Omental fat pad (tissue), 4 donors: ENCODE results near the gene NAXE. TPM values are rescaled to one million over a fixed set of nuclear protein-coding genes. Genes with fewer than 3 reads are reported as not detected.
"Not testable (repeated sequence)": the region's sequence is repeated elsewhere in the genome, so short reads cannot be mapped to it uniquely, and the experiment has no call there.

Source experiments
- ATAC-seq: fragments of 150-250 bp; one replicate; pipeline ENCODE4 v1.9.1; 2016; ENCODE audit warnings: mild to moderate bottlenecking, moderate library complexity; ENCODE audit not compliant: low FRiP score
- DNase-seq: peaks from one replicate; pipeline ENCODE4 v3.0.0-alpha.2; 2019; ENCODE audit warnings: low spot score
- total RNA-seq, 4 donors: library from RNA; depleted of rRNA; stranded (reverse); fragments of >200 nt; gene quantifications; one replicate each; pipeline ENCODE4 v1.1.0, GENCODE V29; 2016
- TF ChIP-seq, protein P1 (sequence below), 3 donors: fragments of 450-650 bp; IDR thresholded peaks; one replicate each; pipeline ENCODE4 v1.5.1; 2016 to 2017; ENCODE audit warnings: antibody characterized with exemption in 3 of 3, mild to moderate bottlenecking in 3 of 3, moderate library complexity in 2 of 3

The NAXE gene
- total RNA-seq, 4 donors from 2014 or later, result 49.4 to 71.5 (median 58.9) TPM

DNA sequence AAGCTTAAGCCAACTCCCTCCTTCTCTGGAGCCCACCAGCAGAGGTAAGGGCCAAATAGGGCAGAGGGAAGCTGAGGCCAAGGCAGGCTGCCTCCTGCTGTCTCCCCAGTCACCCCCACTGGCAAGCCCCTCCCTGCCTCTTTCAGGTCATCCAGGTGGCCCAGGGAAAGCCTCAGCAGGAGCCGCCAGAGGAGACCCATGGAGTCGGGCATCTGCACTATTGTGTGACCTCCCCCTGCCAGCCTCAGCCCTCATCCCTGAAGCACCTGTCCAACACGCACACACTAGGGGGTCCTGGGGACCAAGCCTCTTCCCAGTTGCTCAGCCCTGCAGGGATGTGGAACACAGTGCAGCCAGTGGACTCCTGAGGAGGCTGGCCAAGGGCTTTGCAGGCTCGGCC lies 5.3 kb upstream of the NAXE start:
- DNase-seq (no peak), ATAC-seq (no peak)
- TF ChIP-seq, protein P1, sequence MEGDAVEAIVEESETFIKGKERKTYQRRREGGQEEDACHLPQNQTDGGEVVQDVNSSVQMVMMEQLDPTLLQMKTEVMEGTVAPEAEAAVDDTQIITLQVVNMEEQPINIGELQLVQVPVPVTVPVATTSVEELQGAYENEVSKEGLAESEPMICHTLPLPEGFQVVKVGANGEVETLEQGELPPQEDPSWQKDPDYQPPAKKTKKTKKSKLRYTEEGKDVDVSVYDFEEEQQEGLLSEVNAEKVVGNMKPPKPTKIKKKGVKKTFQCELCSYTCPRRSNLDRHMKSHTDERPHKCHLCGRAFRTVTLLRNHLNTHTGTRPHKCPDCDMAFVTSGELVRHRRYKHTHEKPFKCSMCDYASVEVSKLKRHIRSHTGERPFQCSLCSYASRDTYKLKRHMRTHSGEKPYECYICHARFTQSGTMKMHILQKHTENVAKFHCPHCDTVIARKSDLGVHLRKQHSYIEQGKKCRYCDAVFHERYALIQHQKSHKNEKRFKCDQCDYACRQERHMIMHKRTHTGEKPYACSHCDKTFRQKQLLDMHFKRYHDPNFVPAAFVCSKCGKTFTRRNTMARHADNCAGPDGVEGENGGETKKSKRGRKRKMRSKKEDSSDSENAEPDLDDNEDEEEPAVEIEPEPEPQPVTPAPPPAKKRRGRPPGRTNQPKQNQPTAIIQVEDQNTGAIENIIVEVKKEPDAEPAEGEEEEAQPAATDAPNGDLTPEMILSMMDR (IDR thresholded peaks at IDR 0.05), result no peak

DNA sequence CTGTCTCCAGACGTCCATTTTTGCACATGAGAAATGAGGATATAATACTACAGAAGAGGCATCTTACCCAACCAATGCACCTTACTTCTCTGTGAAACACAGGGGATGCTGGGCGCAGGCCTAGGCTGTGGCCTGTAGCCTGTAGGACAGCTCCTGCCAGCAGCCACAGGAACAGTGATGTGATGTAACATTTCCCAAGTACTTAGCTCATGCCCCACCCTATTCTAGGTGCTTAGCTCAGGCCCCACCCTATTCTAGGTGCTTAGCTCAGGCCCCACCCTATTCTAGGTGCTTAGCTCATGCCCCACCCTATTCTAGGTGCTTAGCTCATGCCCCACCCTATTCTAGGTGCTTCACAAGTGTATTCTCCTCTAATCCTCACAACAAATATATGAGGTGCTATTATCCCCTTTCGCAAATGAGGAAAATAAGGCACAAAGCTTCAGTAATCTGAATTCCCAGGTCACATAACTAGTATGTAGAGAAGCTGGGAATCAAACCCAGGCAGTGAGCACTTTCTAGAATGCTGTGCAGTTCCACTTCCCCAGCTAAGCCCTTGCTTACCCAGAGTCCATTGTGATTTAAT lies 4.6 kb upstream of the NAXE start:
- DNase-seq (no peak), ATAC-seq (no peak)
- TF ChIP-seq, protein P1 (IDR thresholded peaks at IDR 0.05), result no peak

GRCh38 chr1:156587927-156588326 lies 3.6 kb upstream of the NAXE start:
- not testable (repeated sequence) for DNase-seq, ATAC-seq

DNA sequence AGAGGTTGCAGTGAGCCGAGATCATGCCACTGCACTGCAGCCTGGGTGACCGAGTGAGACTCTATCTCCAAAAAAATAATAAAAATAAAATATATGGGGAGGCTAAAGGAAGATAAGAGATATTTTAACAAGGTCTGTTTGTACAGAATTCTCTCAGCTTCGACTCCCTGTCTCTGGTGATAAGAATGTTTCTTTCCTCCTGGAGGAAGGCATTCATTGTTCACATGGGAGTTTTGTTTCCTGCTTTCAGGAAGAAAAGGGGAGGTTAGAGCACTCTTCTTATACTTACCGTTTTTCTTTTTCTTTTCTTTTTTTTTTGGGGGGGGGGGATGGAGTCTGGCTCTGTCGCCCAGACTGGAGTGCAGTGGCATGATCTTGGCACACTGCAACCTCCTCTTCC lies 2.0 kb upstream of the NAXE start:
- ATAC-seq (no peak), DNase-seq (no peak)
- TF ChIP-seq, protein P1 (IDR thresholded peaks at IDR 0.05), result no peak

GRCh38 chr1:156590326-156591180 lies 1.0 kb upstream of the NAXE start:
- DNase-seq, result no peak
- TF ChIP-seq, protein P1 (IDR thresholded peaks at IDR 0.05), result no peak
- ATAC-seq, result no peak

- DNase-seq, result no peak
- TF ChIP-seq, protein P1 (IDR thresholded peaks at IDR 0.05), result no peak
- ATAC-seq, result no peak
These were observed 470 bp upstream of the NAXE start for GRCh38 chr1:156591181-156591431.

- TF ChIP-seq, protein P1 (IDR thresholded peaks at IDR 0.05), result no peak
- DNase-seq (no peak), ATAC-seq (no peak)
These were observed 758 bp downstream of the NAXE start for GRCh38 chr1:156592158-156592909.
